Measurements from ENCODE around the gene LIN7C.

The LIN7C gene

GRCh38 chr11:27458182-27458581, 48.4 kb downstream of the LIN7C start:
- no peak for ATAC-seq
- no peak for TF ChIP-seq RARB (CRISPR knock-in tag; IDR thresholded peaks at IDR 0.05)
- TF ChIP-seq ZC3H10 (CRISPR knock-in tag; IDR thresholded peaks at IDR 0.05) = no peak
- no peak for TF ChIP-seq ZNF70 (CRISPR knock-in tag; IDR thresholded peaks at IDR 0.05)
- TF ChIP-seq ZNF565 (CRISPR knock-in tag; conservative IDR thresholded peaks at IDR 0.05; ENCODE audit: low read depth) = no peak
- no peak for TF ChIP-seq TCF4 (CRISPR knock-in tag; IDR thresholded peaks at IDR 0.05; ENCODE audit: borderline replicate concordance)
- TF ChIP-seq CSRNP3 (CRISPR knock-in tag; IDR thresholded peaks at IDR 0.05) = no peak
- no peak for TF ChIP-seq PATZ1 (CRISPR knock-in tag; IDR thresholded peaks at IDR 0.05; ENCODE audit: borderline replicate concordance)
- TF ChIP-seq OSR1 (CRISPR knock-in tag; IDR thresholded peaks at IDR 0.05) = no peak
- TF ChIP-seq ZFP3 (CRISPR knock-in tag; IDR thresholded peaks at IDR 0.05) = no peak
- TF ChIP-seq ZFP30 (CRISPR knock-in tag; IDR thresholded peaks at IDR 0.05) = no peak
- no peak for TF ChIP-seq POU6F1 (CRISPR knock-in tag; IDR thresholded peaks at IDR 0.05; ENCODE audit: borderline replicate concordance, low read depth)
- no peak for TF ChIP-seq PPARA (CRISPR knock-in tag; IDR thresholded peaks at IDR 0.05; ENCODE audit: borderline replicate concordance)
- no peak for TF ChIP-seq BACH2 (CRISPR knock-in tag; IDR thresholded peaks at IDR 0.05; ENCODE audit: borderline replicate concordance)
- no peak for TF ChIP-seq ARNTL (CRISPR knock-in tag; IDR thresholded peaks at IDR 0.05; ENCODE audit: borderline replicate concordance, low read depth)
- no peak for TF ChIP-seq TOX (CRISPR knock-in tag; IDR thresholded peaks at IDR 0.05; ENCODE audit: borderline replicate concordance)
- no peak for TF ChIP-seq CSDC2 (CRISPR knock-in tag; IDR thresholded peaks at IDR 0.05)
- no peak for TF ChIP-seq ISL1 (CRISPR knock-in tag; IDR thresholded peaks at IDR 0.05)

- TF ChIP-seq ZNF8 (CRISPR knock-in tag; IDR thresholded peaks at IDR 0.05) (no peak), CSRNP3 (CRISPR knock-in tag; IDR thresholded peaks at IDR 0.05) (no peak), ZFP30 (CRISPR knock-in tag; IDR thresholded peaks at IDR 0.05) (no peak), ZC3H10 (CRISPR knock-in tag; IDR thresholded peaks at IDR 0.05) (no peak), ZNF565 (CRISPR knock-in tag; conservative IDR thresholded peaks at IDR 0.05; ENCODE audit: low read depth) (no peak)
- peak; percentile 51; the same call in 1 of the 3 replicates for ATAC-seq
Observed at GRCh38 chr11:27456795-27457329, 49.7 kb downstream of the LIN7C start.

GRCh38 chr11:27456140-27456794, 50.3 kb downstream of the LIN7C start:
- ATAC-seq = peak; percentile 85
- TF ChIP-seq OSR1 (CRISPR knock-in tag; IDR thresholded peaks at IDR 0.05) = no peak
- no peak for TF ChIP-seq ESRRG (CRISPR knock-in tag; IDR thresholded peaks at IDR 0.05)
- no peak for TF ChIP-seq PPARA (CRISPR knock-in tag; IDR thresholded peaks at IDR 0.05; ENCODE audit: borderline replicate concordance)
- no peak for TF ChIP-seq PATZ1 (CRISPR knock-in tag; IDR thresholded peaks at IDR 0.05; ENCODE audit: borderline replicate concordance)

GRCh38 chr11:27455667-27456066, 50.9 kb downstream of the LIN7C start:
- no peak for ATAC-seq
- TF ChIP-seq GLIS3 (CRISPR knock-in tag; IDR thresholded peaks at IDR 0.05) (no peak), POU6F1 (CRISPR knock-in tag; IDR thresholded peaks at IDR 0.05; ENCODE audit: borderline replicate concordance, low read depth) (no peak), ISL1 (CRISPR knock-in tag; IDR thresholded peaks at IDR 0.05) (no peak), OSR1 (CRISPR knock-in tag; IDR thresholded peaks at IDR 0.05) (no peak), ZNF565 (CRISPR knock-in tag; conservative IDR thresholded peaks at IDR 0.05; ENCODE audit: low read depth) (no peak), ARNTL (CRISPR knock-in tag; IDR thresholded peaks at IDR 0.05; ENCODE audit: borderline replicate concordance, low read depth) (no peak), RARB (CRISPR knock-in tag; IDR thresholded peaks at IDR 0.05) (no peak), PPARA (CRISPR knock-in tag; IDR thresholded peaks at IDR 0.05; ENCODE audit: borderline replicate concordance) (no peak), TSHZ2 (CRISPR knock-in tag; IDR thresholded peaks at IDR 0.05) (no peak), TOX (CRISPR knock-in tag; IDR thresholded peaks at IDR 0.05; ENCODE audit: borderline replicate concordance) (no peak)

Data from SK-N-SH treated with all-trans-retinoic acid at 6 μM for 48 hours (cell line).